Epithelial cell of proximal tubule (primary cell): ENCODE data around the gene GRID2IP. TPM values are rescaled to one million over a fixed set of nuclear protein-coding genes. Genes with fewer than 3 reads are reported as not detected.

Experiments used
- DNase-seq: peaks from one replicate; pipeline ENCODE4 v3.0.0-alpha.2; 2011; ENCODE audit warnings: low read depth
- H3K4me3 ChIP-seq: 2 replicates; pipeline ENCODE4 v1.5.1; 2011; ENCODE audit warnings: low read depth, mild to moderate bottlenecking, low read length
- total RNA-seq: library from RNA; depleted of rRNA; stranded (reverse); fragments of >200 nt; gene quantifications from 2 replicates; pipeline ENCODE4 v1.2.3, GENCODE V29; 2015
- TF ChIP-seq, protein P1 (sequence below): conservative IDR thresholded peaks from 2 replicates; pipeline ENCODE4 v1.5.1; 2012; ENCODE audit warnings: low read depth, mild to moderate bottlenecking, low read length

The GRID2IP gene
- total RNA-seq, 1 donor from 2014 or later, result not detected

DNA sequence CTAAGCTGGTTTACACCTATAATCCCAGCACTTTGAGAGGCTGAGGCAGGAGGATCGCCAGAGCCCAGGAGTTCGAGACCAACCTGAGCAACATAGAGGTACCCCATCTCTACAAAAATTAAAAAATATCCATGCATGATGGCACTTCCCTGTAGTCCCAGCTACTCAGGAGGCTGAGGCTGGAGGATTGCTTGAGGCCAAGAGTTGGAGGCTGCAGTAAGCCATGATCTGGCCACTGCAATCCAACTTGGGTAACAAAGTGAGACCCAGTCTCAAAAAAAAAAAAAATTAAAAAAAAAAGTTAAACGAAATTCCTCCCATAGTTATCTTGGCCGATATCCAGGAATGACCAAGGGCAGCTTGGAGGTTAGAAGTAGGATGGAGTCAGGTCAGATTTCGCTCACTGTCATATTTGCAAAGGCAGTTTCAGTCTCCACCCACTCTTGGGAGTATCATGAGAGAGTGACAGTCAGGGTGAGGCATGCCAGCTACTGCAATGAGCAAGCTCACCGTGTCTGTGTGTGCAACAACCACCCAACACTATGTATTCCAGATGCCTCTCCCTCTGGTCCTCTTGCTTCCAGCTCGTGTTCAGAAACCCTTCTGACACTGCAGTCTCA is 20.0 kb upstream of the GRID2IP start:
- no peak for DNase-seq
- TF ChIP-seq, protein P1, sequence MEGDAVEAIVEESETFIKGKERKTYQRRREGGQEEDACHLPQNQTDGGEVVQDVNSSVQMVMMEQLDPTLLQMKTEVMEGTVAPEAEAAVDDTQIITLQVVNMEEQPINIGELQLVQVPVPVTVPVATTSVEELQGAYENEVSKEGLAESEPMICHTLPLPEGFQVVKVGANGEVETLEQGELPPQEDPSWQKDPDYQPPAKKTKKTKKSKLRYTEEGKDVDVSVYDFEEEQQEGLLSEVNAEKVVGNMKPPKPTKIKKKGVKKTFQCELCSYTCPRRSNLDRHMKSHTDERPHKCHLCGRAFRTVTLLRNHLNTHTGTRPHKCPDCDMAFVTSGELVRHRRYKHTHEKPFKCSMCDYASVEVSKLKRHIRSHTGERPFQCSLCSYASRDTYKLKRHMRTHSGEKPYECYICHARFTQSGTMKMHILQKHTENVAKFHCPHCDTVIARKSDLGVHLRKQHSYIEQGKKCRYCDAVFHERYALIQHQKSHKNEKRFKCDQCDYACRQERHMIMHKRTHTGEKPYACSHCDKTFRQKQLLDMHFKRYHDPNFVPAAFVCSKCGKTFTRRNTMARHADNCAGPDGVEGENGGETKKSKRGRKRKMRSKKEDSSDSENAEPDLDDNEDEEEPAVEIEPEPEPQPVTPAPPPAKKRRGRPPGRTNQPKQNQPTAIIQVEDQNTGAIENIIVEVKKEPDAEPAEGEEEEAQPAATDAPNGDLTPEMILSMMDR, result no peak
- H3K4me3 ChIP-seq, result no peak overlapping the region

DNA sequence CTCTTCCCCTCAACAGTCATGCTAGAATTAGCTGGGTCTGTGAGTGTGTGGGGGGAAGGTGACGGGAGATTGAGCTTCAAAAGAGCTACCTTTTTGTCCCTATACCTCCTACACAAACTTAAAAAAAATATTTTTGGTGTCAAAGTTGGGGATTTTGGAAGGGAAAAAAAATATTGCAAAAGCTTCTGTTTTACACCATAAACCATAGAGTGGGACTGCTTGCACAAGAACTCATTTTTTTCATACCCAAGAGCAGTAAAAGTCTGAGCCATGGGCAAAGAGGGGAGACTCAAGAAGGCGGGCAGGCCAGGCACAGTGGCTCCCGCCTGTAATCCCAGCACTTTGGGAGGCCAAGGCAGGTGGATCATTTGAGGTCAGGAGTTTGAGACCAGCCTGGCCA is 16.6 kb upstream of the GRID2IP start:
- no peak for DNase-seq
- TF ChIP-seq, protein P1, result no peak
- H3K4me3 ChIP-seq, result no peak overlapping the region

DNA sequence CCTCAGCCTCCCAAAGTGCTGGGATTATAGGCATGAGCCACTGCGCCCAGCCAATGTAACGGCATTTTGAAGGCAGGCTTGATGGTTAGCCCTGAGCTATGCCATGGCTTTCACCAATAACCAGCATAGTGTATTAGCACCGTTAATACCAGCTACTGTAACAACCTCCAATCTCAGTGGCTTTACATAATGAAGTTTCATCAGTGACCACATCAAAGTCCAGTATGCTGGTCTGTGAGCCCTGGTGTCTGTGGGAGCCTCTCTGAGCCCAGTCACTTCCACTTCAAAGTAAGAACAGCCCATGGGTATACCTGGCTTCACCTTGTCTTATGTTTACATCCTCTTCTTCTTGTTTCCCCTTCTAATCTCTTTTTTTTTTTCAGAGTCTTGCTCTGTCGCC is 14.4 kb upstream of the GRID2IP start:
- H3K4me3 ChIP-seq, result no peak overlapping the region
- DNase-seq, result no peak
- TF ChIP-seq, protein P1, result no peak

DNA sequence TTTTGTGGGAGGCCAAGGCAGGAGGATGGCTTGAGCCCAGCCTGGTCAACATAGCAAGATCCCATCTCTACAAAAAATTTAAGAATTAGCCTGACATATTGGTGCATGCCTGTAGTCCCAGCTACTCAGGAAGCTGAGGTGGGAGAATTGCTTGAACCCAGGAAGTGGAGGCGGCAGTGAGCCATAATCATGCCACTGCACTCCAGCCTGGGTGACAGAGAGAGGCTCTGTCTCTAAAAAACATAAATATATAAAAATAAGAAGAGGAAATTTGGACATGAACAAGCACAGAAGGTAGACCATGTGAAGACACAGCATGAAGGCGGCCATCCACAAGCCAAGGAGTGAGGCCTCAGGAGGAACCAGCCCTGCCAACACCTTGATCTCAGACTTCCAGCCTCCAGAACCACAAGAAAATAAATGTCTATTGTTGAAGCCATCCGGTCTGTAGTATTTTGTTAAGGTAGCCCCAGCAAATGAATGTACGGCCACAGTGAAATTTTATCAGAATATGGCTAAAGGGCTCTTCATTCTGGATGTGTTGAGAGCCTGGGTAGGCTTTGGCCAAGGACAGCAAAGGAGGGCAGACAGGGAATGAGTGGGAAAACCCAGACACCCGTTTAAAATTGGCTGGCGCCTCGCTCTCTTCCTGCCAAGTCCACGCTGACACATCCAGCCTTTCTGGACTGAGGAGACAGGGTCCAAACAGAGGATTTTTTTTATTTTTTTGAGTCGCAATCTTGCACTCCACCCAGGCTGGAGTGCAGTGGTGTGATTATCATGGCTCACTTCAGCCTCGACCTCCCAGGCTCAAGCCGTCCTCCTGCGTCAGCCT is 12.9 kb upstream of the GRID2IP start:
- TF ChIP-seq, protein P1, result no peak
- H3K4me3 ChIP-seq, result no peak overlapping the region
- no peak for DNase-seq

DNA sequence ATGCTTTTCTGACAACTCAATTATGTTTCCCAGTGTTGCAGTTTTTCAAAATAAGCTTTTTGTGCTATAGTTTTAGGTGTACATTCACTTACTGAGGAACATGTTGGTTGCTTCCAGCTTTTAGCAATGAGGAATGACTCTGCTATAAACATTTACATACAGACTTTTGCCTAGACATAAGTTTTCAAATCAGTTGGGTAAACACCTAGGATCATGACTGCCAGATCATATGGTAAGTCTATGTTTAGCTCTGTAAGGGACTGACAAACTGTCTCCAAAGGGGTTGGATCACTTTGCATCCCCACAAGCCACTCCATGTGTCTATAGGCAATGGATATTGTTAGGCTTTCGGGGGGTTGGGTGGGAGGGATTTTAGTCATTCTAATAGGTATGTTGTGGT is 10.8 kb upstream of the GRID2IP start:
- H3K4me3 ChIP-seq, result no peak overlapping the region
- TF ChIP-seq, protein P1, result no peak

DNA sequence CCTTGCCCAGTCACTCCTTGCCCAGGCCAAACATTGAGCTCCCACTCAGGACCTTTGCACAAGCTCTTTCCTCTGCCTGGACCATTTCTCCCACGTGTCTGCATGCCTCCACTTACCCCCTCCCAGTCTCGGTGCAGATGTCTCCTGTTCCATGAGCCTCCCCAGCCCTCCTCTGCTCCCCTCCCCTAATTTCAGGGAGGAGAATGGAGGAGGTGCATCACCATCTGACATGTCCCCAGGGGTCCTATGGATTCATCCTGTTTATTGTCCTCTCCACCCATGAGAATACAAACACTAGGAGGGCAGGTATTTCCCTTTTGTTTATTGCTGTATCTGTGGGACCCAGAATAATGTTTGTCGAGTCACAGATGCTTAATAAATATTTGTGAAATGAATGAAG is 8.6 kb upstream of the GRID2IP start:
- no peak for DNase-seq
- TF ChIP-seq, protein P1, result no peak
- H3K4me3 ChIP-seq, result no peak overlapping the region

More for the DNA sequence above, 10.8 kb upstream of the GRID2IP start:
- no peak for DNase-seq
